Right atrium auricular region (tissue), 2 donors: ENCODE results near the gene DMAC2. TPM values are rescaled to one million over a fixed set of nuclear protein-coding genes. Genes with fewer than 3 reads are reported as not detected.
"Not testable (repeated sequence)": the region's sequence is repeated elsewhere in the genome, so short reads cannot be mapped to it uniquely, and the experiment has no call there.

ENCODE experiments used
- DNase-seq: peaks from one replicate; pipeline ENCODE4 v3.0.0-alpha.2; 2019; ENCODE audit warnings: low spot score
- H3K27ac ChIP-seq, 2 donors: fragments of 200-600 bp; sonication (generic); 1 replicate in 1 of 2; 2 replicates in 1 of 2; pipeline ENCODE4 v1.5.1; 2016 to 2019
- H3K27me3 ChIP-seq, 2 donors: fragments of 200-600 bp; sonication (generic); one replicate each; pipeline versions ENCODE4 v1.5.1 to v1.6.0; 2017 to 2019
- H3K36me3 ChIP-seq: fragments of 200-600 bp; sonication (generic); one replicate; pipeline ENCODE4 v1.5.1; 2016
- H3K4me1 ChIP-seq, 2 donors: fragments of 200-600 bp; sonication (generic); one replicate each; pipeline versions ENCODE4 v1.5.1 to v1.6.0; 2017 to 2019
- H3K4me3 ChIP-seq, 2 donors: fragments of 200-600 bp; sonication (generic); 1 replicate in 1 of 2; 2 replicates in 1 of 2; pipeline ENCODE4 v1.5.1; 2017 to 2019; ENCODE audit warnings: mild to moderate bottlenecking in 1 of 2, moderate library complexity in 1 of 2
- H3K9me3 ChIP-seq, 2 donors: fragments of 200-600 bp; sonication (generic); one replicate each; pipeline ENCODE4 v1.5.1; 2019
- total RNA-seq, 2 donors: library from RNA; depleted of rRNA; stranded (reverse); fragments of >200 nt; gene quantifications; one replicate each; pipeline ENCODE4 v1.1.0, GENCODE V29; 2016
- TF ChIP-seq, protein P1 (sequence below), 2 donors: fragments of 200-600 bp; sonication (generic); IDR thresholded peaks; one replicate each; pipeline ENCODE4 v1.5.1; 2019; ENCODE audit warnings: antibody characterized with exemption in 2 of 2

DMAC2 gene
- total RNA-seq, 2 donors from 2014 or later = 63.2 to 88.7 TPM

GRCh38 chr19:41478171-41478570 lies 38.5 kb upstream of the DMAC2 start:
- Histone ChIP-seq H3K36me3 (no peaks in the 10 kb centered on the region), H3K27ac (no peak overlapping the region), H3K4me1 (peaks cover 0 to 7% of the 10 kb centered on the region in 2 donors), H3K4me3 (peak overlapping the region in 1 of 2 donors; percentile 7), H3K9me3 (no peaks in the 10 kb centered on the region), H3K27me3 (no peaks in the 10 kb centered on the region)
- DNase-seq = no peak
- TF ChIP-seq, protein P1, sequence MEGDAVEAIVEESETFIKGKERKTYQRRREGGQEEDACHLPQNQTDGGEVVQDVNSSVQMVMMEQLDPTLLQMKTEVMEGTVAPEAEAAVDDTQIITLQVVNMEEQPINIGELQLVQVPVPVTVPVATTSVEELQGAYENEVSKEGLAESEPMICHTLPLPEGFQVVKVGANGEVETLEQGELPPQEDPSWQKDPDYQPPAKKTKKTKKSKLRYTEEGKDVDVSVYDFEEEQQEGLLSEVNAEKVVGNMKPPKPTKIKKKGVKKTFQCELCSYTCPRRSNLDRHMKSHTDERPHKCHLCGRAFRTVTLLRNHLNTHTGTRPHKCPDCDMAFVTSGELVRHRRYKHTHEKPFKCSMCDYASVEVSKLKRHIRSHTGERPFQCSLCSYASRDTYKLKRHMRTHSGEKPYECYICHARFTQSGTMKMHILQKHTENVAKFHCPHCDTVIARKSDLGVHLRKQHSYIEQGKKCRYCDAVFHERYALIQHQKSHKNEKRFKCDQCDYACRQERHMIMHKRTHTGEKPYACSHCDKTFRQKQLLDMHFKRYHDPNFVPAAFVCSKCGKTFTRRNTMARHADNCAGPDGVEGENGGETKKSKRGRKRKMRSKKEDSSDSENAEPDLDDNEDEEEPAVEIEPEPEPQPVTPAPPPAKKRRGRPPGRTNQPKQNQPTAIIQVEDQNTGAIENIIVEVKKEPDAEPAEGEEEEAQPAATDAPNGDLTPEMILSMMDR (IDR thresholded peaks at IDR 0.05) = no peak

GRCh38 chr19:41476583-41476982 lies 36.9 kb upstream of the DMAC2 start:
- Histone ChIP-seq H3K36me3 (no peaks in the 10 kb centered on the region), H3K4me1 (peaks cover 0 to 7% of the 10 kb centered on the region in 2 donors), H3K27ac (no peak overlapping the region), H3K27me3 (no peaks in the 10 kb centered on the region), H3K9me3 (no peaks in the 10 kb centered on the region), H3K4me3 (no peak overlapping the region)
- DNase-seq = no peak
- TF ChIP-seq, protein P1 (IDR thresholded peaks at IDR 0.05) = no peak

GRCh38 chr19:41463257-41464256 lies 23.8 kb upstream of the DMAC2 start:
- H3K9me3 ChIP-seq = peaks cover 0 to 11% of the 10 kb centered on the region in 2 donors
- DNase-seq, H3K27me3 ChIP-seq, H3K4me1 ChIP-seq, H3K36me3 ChIP-seq, H3K4me3 ChIP-seq, H3K27ac ChIP-seq: not testable (repeated sequence)

GRCh38 chr19:41462497-41462896 lies 22.8 kb upstream of the DMAC2 start:
- Histone ChIP-seq H3K4me1 (no peaks in the 10 kb centered on the region), H3K4me3 (no peak overlapping the region), H3K27me3 (no peaks in the 10 kb centered on the region), H3K36me3 (no peaks in the 10 kb centered on the region), H3K27ac (no peak overlapping the region), H3K9me3 (peaks cover 0 to 11% of the 10 kb centered on the region in 2 donors)
- TF ChIP-seq, protein P1 (IDR thresholded peaks at IDR 0.05) = no peak
- no peak for DNase-seq

- TF ChIP-seq, protein P1 (IDR thresholded peaks at IDR 0.05) = no peak
- DNase-seq = no peak
- Histone ChIP-seq H3K9me3 (peaks cover 0 to 3% of the 10 kb centered on the region in 2 donors), H3K36me3 (no peaks in the 10 kb centered on the region), H3K4me3 (no peak overlapping the region), H3K27me3 (no peaks in the 10 kb centered on the region), H3K4me1 (peaks cover 0 to 14% of the 10 kb centered on the region in 2 donors), H3K27ac (no peak overlapping the region)
Observed at GRCh38 chr19:41457241-41457640, 17.5 kb upstream of the DMAC2 start.

- Histone ChIP-seq H3K4me1 (peaks cover 0 to 14% of the 10 kb centered on the region in 2 donors), H3K36me3 (no peaks in the 10 kb centered on the region), H3K27me3 (no peaks in the 10 kb centered on the region), H3K4me3 (no peak overlapping the region), H3K9me3 (no peaks in the 10 kb centered on the region), H3K27ac (peak overlapping the region; percentile 2 to 10)
- TF ChIP-seq, protein P1 (IDR thresholded peaks at IDR 0.05) = no peak
- no peak for DNase-seq
Observed at GRCh38 chr19:41456342-41456918, 16.7 kb upstream of the DMAC2 start.
